GM23338 (cell line): ENCODE results near the gene MSH3. TPM values are rescaled to one million over a fixed set of nuclear protein-coding genes. Genes with fewer than 3 reads are reported as not detected.

Source experiments
- ATAC-seq: fragments of 200-7000 bp; cut with Tn5 transposase; 3 replicates; pipeline ENCODE4 v1.9.1; 2020
- DNase-seq: peaks from one replicate; pipeline ENCODE4 v3.0.0-alpha.2; 2015; ENCODE audit warnings: low spot score
- H2AFZ ChIP-seq: fragments of 200-600 bp; sonication (generic); 2 replicates; pipeline ENCODE4 v1.8.0; 2016; ENCODE audit warnings: antibody characterized with exemption, mild to moderate bottlenecking, moderate library complexity
- H3F3A ChIP-seq: fragments of 200-600 bp; sonication (generic); replicated peaks from 2 replicates; pipeline ENCODE4 v1.8.0; 2017; ENCODE audit warnings: antibody characterized with exemption, mixed run types, low read depth
- H3K27ac ChIP-seq: fragments of 200-600 bp; sonication (generic); 2 replicates; pipeline ENCODE4 v1.6.1; 2016; ENCODE audit warnings: low read depth
- H3K27me3 ChIP-seq: fragments of 200-600 bp; sonication (generic); 2 replicates; pipeline ENCODE4 v1.8.0; 2016; ENCODE audit warnings: mild to moderate bottlenecking, mixed run types, moderate library complexity; ENCODE audit not compliant: insufficient read depth
- H3K36me3 ChIP-seq: fragments of 200-600 bp; sonication (generic); 2 replicates; pipeline ENCODE4 v1.8.0; 2016; ENCODE audit warnings: mild to moderate bottlenecking; ENCODE audit not compliant: insufficient read depth
- H3K4me1 ChIP-seq: fragments of 200-600 bp; sonication (generic); 2 replicates; pipeline ENCODE4 v1.8.0; 2016; ENCODE audit warnings: mild to moderate bottlenecking, moderate library complexity; ENCODE audit not compliant: insufficient read depth
- H3K4me2 ChIP-seq: fragments of 200-600 bp; sonication (generic); 2 replicates; pipeline ENCODE4 v1.7.1; 2017; ENCODE audit warnings: mixed run types
- H3K4me3 ChIP-seq: fragments of 200-600 bp; sonication (generic); 2 replicates; pipeline ENCODE4 v1.6.1; 2016; ENCODE audit warnings: mixed run types
- H3K79me2 ChIP-seq: fragments of 200-600 bp; sonication (generic); replicated peaks from 2 replicates; pipeline ENCODE4 v1.8.0; 2017; ENCODE audit warnings: mild to moderate bottlenecking; ENCODE audit not compliant: insufficient read depth
- H3K9me2 ChIP-seq: fragments of 200-600 bp; sonication (generic); 2 replicates; pipeline ENCODE4 v1.8.0; 2017; ENCODE audit not compliant: insufficient read depth
- H4K20me1 ChIP-seq: fragments of 200-600 bp; sonication (generic); replicated peaks from 2 replicates; pipeline ENCODE4 v1.8.0; 2017; ENCODE audit warnings: mild to moderate bottlenecking; ENCODE audit not compliant: insufficient read depth
- H3K27ac Mint-ChIP-seq: 2 replicates; pipeline ENCODE4 v1.8.0; 2020; ENCODE audit warnings: inconsistent platforms, mild to moderate bottlenecking, moderate library complexity, mixed read lengths
- H3K27me3 Mint-ChIP-seq: 3 replicates; pipeline ENCODE4 v1.8.0; 2022; ENCODE audit warnings: low read depth, mild to moderate bottlenecking, moderate library complexity, mixed read lengths, inconsistent platforms; ENCODE audit not compliant: insufficient read depth, poor library complexity
- H3K36me3 Mint-ChIP-seq: 3 replicates; pipeline ENCODE4 v1.8.0; 2021; ENCODE audit warnings: low read depth, mild to moderate bottlenecking, inconsistent platforms, moderate library complexity, mixed read lengths
- H3K4me1 Mint-ChIP-seq: 3 replicates; pipeline ENCODE4 v1.8.0; 2020; ENCODE audit warnings: mild to moderate bottlenecking, inconsistent platforms, mixed read lengths
- H3K4me3 Mint-ChIP-seq: 3 replicates; pipeline ENCODE4 v1.8.0; 2021; ENCODE audit warnings: moderate library complexity, mild to moderate bottlenecking, inconsistent platforms, mixed read lengths
- H3K9me3 Mint-ChIP-seq: 3 replicates; pipeline ENCODE4 v1.8.0; 2020; ENCODE audit warnings: moderate library complexity, mild to moderate bottlenecking, inconsistent platforms, mixed read lengths
- CREB1 ChIP-seq: fragments of 250-450 bp; sonication (Bioruptor Pico); IDR thresholded peaks from 2 replicates; pipeline ENCODE4 v1.5.0; 2020; ENCODE audit warnings: low read depth, mild to moderate bottlenecking, moderate library complexity
- JUNB ChIP-seq: IDR thresholded peaks from one replicate; pipeline ENCODE4 v1.6.1; 2016; ENCODE audit warnings: antibody characterized with exemption; ENCODE audit not compliant: unreplicated experiment
- POLR2AphosphoS5 ChIP-seq: IDR thresholded peaks from 2 replicates; pipeline ENCODE4 v1.6.1; 2016; ENCODE audit warnings: antibody characterized with exemption, low read depth
- polyA plus RNA-seq: library from polyadenylated mRNA; unstranded; fragments of >200 nt; fragmentation: Nextera tagmentation; extraction: Ambion mirVana; gene quantifications from 2 replicates; pipeline ENCODE4 v1.2.1, GENCODE V29; 2016
- total RNA-seq: library from RNA; depleted of rRNA; stranded (reverse); fragments of >200 nt; shearing (Covaris generic); gene quantifications from 2 replicates; pipeline ENCODE4 v1.2.3, GENCODE V29; 2014
- TF ChIP-seq, protein P1 (sequence below): IDR thresholded peaks from one replicate; pipeline ENCODE4 v1.6.1; 2018; ENCODE audit warnings: antibody characterized with exemption; ENCODE audit not compliant: unreplicated experiment
- TF ChIP-seq, protein P2 (sequence below), 2 experiments: fragments of 200-600 bp in 1 of 2; sonication (generic) in 1 of 2; conservative IDR thresholded peaks; 2 replicates each; pipeline versions ENCODE4 v1.5.1 to v1.6.1; 2016 to 2017; ENCODE audit warnings: antibody characterized with exemption in 2 of 2, low read depth in 2 of 2, mild to moderate bottlenecking in 2 of 2, moderate library complexity in 1 of 2
- TF ChIP-seq, protein P3 (sequence below): IDR thresholded peaks from 2 replicates; pipeline ENCODE4 v1.6.1; 2016; ENCODE audit warnings: antibody characterized with exemption
- TF ChIP-seq, protein P4 (sequence below): fragments of 250-450 bp; sonication (Bioruptor Pico); IDR thresholded peaks from 2 replicates; pipeline ENCODE4 v1.5.0; 2020; ENCODE audit warnings: mild to moderate bottlenecking, moderate library complexity

The MSH3 gene
- total and polyA plus RNA-seq, 2 experiments from 2014 or later, result 13.3 to 16.6 TPM

DNA sequence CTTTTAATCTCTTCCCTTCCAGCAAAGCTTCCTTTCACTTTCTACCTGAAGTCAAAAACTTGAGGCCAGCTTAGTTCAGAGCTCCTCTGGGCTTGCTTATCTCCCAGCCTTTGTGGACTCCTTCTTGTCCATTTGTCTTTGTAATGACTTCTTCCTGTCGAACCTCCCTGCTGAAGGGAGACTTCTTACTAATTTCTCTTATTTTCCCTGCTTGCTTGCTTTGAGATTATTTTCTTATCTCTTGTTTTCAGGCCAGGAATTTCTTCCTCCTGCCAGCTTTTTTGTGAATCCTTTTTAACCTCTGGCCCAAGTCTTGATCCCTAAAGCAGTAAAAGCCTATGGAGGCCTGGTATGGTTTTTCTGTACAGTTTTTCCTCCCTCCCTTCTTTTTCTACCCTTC, 47.1 kb downstream of the MSH3 start:
- no peaks in the 10 kb centered on the region for H3K27me3 Mint-ChIP-seq
- no peak for ATAC-seq
- H3K79me2 ChIP-seq, result no peaks in the 10 kb centered on the region
- H3K9me2 ChIP-seq, result no peaks in the 10 kb centered on the region
- H3K27ac Mint-ChIP-seq, result peak overlapping the region; percentile 6
- H3K27ac ChIP-seq, result 0 out of 2 replicates have a peak overlapping the region, but pooled peaks have one; percentile 46
- H3K27me3 ChIP-seq, result no peaks in the 10 kb centered on the region
- TF ChIP-seq CREB1 (CRISPR knock-in tag), result no peak
- no peak for TF ChIP-seq POLR2AphosphoS5
- TF ChIP-seq, protein P1, sequence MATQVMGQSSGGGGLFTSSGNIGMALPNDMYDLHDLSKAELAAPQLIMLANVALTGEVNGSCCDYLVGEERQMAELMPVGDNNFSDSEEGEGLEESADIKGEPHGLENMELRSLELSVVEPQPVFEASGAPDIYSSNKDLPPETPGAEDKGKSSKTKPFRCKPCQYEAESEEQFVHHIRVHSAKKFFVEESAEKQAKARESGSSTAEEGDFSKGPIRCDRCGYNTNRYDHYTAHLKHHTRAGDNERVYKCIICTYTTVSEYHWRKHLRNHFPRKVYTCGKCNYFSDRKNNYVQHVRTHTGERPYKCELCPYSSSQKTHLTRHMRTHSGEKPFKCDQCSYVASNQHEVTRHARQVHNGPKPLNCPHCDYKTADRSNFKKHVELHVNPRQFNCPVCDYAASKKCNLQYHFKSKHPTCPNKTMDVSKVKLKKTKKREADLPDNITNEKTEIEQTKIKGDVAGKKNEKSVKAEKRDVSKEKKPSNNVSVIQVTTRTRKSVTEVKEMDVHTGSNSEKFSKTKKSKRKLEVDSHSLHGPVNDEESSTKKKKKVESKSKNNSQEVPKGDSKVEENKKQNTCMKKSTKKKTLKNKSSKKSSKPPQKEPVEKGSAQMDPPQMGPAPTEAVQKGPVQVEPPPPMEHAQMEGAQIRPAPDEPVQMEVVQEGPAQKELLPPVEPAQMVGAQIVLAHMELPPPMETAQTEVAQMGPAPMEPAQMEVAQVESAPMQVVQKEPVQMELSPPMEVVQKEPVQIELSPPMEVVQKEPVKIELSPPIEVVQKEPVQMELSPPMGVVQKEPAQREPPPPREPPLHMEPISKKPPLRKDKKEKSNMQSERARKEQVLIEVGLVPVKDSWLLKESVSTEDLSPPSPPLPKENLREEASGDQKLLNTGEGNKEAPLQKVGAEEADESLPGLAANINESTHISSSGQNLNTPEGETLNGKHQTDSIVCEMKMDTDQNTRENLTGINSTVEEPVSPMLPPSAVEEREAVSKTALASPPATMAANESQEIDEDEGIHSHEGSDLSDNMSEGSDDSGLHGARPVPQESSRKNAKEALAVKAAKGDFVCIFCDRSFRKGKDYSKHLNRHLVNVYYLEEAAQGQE, result no peak
- DNase-seq, result no peak
- H3K4me1 ChIP-seq, result peaks cover 23% of the 10 kb centered on the region
- no peaks in the 10 kb centered on the region for H3K9me3 Mint-ChIP-seq
- 0 out of 2 replicates have a peak, but pooled peaks cover 4% of the 10 kb centered on the region for H3K36me3 ChIP-seq
- no peak overlapping the region for H3K4me2 ChIP-seq
- no peaks in the 10 kb centered on the region for H3F3A ChIP-seq
- H2AFZ ChIP-seq, result no peak overlapping the region
- H3K4me3 ChIP-seq, result no peak overlapping the region
- H3K36me3 Mint-ChIP-seq, result peaks cover 13% of the 10 kb centered on the region
- no peak overlapping the region for H3K4me3 Mint-ChIP-seq
- H4K20me1 ChIP-seq, result no peaks in the 10 kb centered on the region
- peaks cover 21% of the 10 kb centered on the region for H3K4me1 Mint-ChIP-seq

DNA sequence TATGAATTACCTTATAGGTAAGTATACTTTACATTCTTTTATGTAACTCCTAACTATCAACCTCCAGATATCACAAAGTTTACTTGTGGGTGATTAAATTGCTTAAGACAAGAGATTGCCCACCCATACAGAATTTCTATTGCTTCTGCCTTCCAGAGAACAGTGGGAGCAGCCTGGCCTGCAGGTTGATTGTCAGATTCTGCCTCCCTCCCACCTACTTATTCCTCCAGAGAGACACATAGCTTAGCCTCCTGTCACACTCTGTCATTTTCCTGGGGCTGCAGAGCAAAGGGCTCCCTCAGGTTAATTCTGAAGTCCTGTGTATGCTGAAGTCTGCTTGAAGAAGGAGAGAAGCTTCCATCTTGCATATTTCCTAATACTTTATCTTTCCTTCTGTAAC, 48.8 kb downstream of the MSH3 start:
- 0 out of 2 replicates have a peak overlapping the region, but pooled peaks have one; percentile 20 for H3K27ac ChIP-seq
- Mint-ChIP-seq H3K9me3 (no peaks in the 10 kb centered on the region), H3K4me3 (no peak overlapping the region), H3K4me1 (peaks cover 21% of the 10 kb centered on the region), H3K27ac (no peak overlapping the region), H3K27me3 (no peaks in the 10 kb centered on the region), H3K36me3 (peaks cover 13% of the 10 kb centered on the region)
- no peaks in the 10 kb centered on the region for H3K27me3 ChIP-seq
- peak overlapping the region; percentile 54; the same call in 1 of the 2 replicates for H3K4me2 ChIP-seq
- H2AFZ ChIP-seq, result no peak overlapping the region
- H3K79me2 ChIP-seq, result no peaks in the 10 kb centered on the region
- no peaks in the 10 kb centered on the region for H3K9me2 ChIP-seq
- H3K4me1 ChIP-seq, result peaks cover 23% of the 10 kb centered on the region
- H3K36me3 ChIP-seq, result no peaks in the 10 kb centered on the region
- DNase-seq (no peak), ATAC-seq (no peak)
- no peaks in the 10 kb centered on the region for H4K20me1 ChIP-seq
- H3F3A ChIP-seq, result no peaks in the 10 kb centered on the region
- H3K4me3 ChIP-seq, result no peak overlapping the region
- TF ChIP-seq, protein P2, sequence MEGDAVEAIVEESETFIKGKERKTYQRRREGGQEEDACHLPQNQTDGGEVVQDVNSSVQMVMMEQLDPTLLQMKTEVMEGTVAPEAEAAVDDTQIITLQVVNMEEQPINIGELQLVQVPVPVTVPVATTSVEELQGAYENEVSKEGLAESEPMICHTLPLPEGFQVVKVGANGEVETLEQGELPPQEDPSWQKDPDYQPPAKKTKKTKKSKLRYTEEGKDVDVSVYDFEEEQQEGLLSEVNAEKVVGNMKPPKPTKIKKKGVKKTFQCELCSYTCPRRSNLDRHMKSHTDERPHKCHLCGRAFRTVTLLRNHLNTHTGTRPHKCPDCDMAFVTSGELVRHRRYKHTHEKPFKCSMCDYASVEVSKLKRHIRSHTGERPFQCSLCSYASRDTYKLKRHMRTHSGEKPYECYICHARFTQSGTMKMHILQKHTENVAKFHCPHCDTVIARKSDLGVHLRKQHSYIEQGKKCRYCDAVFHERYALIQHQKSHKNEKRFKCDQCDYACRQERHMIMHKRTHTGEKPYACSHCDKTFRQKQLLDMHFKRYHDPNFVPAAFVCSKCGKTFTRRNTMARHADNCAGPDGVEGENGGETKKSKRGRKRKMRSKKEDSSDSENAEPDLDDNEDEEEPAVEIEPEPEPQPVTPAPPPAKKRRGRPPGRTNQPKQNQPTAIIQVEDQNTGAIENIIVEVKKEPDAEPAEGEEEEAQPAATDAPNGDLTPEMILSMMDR (conservative IDR thresholded peaks at IDR 0.05; ENCODE audit: low read depth in 2 of 2), result no peak
- TF ChIP-seq, protein P3, sequence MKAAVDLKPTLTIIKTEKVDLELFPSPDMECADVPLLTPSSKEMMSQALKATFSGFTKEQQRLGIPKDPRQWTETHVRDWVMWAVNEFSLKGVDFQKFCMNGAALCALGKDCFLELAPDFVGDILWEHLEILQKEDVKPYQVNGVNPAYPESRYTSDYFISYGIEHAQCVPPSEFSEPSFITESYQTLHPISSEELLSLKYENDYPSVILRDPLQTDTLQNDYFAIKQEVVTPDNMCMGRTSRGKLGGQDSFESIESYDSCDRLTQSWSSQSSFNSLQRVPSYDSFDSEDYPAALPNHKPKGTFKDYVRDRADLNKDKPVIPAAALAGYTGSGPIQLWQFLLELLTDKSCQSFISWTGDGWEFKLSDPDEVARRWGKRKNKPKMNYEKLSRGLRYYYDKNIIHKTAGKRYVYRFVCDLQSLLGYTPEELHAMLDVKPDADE, result no peak
- TF ChIP-seq JUNB, result no peak
- TF ChIP-seq, protein P4, sequence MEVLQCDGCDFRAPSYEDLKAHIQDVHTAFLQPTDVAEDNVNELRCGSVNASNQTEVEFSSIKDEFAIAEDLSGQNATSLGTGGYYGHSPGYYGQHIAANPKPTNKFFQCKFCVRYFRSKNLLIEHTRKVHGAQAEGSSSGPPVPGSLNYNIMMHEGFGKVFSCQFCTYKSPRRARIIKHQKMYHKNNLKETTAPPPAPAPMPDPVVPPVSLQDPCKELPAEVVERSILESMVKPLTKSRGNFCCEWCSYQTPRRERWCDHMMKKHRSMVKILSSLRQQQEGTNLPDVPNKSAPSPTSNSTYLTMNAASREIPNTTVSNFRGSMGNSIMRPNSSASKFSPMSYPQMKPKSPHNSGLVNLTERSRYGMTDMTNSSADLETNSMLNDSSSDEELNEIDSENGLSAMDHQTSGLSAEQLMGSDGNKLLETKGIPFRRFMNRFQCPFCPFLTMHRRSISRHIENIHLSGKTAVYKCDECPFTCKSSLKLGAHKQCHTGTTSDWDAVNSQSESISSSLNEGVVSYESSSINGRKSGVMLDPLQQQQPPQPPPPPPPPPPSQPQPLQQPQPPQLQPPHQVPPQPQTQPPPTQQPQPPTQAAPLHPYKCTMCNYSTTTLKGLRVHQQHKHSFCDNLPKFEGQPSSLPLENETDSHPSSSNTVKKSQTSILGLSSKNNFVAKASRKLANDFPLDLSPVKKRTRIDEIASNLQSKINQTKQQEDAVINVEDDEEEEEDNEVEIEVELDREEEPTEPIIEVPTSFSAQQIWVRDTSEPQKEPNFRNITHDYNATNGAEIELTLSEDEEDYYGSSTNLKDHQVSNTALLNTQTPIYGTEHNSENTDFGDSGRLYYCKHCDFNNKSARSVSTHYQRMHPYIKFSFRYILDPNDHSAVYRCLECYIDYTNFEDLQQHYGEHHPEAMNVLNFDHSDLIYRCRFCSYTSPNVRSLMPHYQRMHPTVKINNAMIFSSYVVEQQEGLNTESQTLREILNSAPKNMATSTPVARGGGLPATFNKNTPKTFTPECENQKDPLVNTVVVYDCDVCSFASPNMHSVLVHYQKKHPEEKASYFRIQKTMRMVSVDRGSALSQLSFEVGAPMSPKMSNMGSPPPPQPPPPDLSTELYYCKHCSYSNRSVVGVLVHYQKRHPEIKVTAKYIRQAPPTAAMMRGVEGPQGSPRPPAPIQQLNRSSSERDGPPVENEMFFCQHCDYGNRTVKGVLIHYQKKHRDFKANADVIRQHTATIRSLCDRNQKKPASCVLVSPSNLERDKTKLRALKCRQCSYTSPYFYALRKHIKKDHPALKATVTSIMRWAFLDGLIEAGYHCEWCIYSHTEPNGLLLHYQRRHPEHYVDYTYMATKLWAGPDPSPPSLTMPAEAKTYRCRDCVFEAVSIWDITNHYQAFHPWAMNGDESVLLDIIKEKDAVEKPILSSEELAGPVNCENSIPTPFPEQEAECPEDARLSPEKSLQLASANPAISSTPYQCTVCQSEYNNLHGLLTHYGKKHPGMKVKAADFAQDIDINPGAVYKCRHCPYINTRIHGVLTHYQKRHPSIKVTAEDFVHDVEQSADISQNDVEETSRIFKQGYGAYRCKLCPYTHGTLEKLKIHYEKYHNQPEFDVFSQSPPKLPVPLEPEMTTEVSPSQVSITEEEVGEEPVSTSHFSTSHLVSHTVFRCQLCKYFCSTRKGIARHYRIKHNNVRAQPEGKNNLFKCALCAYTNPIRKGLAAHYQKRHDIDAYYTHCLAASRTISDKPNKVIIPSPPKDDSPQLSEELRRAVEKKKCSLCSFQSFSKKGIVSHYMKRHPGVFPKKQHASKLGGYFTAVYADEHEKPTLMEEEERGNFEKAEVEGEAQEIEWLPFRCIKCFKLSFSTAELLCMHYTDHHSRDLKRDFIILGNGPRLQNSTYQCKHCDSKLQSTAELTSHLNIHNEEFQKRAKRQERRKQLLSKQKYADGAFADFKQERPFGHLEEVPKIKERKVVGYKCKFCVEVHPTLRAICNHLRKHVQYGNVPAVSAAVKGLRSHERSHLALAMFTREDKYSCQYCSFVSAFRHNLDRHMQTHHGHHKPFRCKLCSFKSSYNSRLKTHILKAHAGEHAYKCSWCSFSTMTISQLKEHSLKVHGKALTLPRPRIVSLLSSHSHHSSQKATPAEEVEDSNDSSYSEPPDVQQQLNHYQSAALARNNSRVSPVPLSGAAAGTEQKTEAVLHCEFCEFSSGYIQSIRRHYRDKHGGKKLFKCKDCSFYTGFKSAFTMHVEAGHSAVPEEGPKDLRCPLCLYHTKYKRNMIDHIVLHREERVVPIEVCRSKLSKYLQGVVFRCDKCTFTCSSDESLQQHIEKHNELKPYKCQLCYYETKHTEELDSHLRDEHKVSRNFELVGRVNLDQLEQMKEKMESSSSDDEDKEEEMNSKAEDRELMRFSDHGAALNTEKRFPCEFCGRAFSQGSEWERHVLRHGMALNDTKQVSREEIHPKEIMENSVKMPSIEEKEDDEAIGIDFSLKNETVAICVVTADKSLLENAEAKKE (CRISPR knock-in tag), result no peak
